ENCODE measurements around the gene SMARCC2.
A peak's percentile ranks its signal among the peaks of the same experiment; 100 is the strongest.

SMARCC2 gene

DNA sequence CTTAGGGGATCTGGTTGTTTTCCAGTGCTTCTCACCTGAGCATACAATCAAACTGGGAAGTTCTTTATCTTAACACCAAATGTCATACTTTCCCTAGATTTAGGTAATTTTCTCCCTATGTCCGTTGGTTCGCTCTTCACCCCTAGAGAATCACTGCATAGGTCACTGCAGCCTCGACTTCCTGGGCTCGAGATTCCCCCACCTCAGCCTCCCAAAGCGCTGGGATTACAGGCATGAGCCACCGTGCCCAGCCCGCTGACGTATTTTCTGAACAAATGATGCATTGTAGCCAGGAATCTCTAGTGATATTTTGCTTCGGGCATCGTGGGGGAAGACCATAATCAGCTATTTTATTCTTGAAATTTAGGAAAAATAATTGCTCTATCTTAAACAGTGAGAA, 74.0 kb downstream of the SMARCC2 start:
- Histone ChIP-seq H3K36me3 (ENCODE audit: control insufficient read depth, insufficient read depth, low read length) (peaks cover 11% of the 10 kb centered on the region), H3K4me3 (replicated peaks; ENCODE audit: low read depth, low read length) (peak overlapping the region; percentile 85), H3K27me3 (replicated peaks; ENCODE audit: control insufficient read depth, insufficient read depth, low read length) (no peaks in the 10 kb centered on the region)
- no peak for DNase-seq (ENCODE audit: extremely low read depth, insufficient read length)
- TF ChIP-seq CTCF (IDR thresholded peaks at IDR 0.05; ENCODE audit: insufficient read depth, low read length, poor library complexity, severe bottlenecking), result no peak

- H3K36me3 ChIP-seq (ENCODE audit: control insufficient read depth, insufficient read depth, low read length), result peaks cover 16% of the 10 kb centered on the region
- no peak for TF ChIP-seq CTCF (IDR thresholded peaks at IDR 0.05; ENCODE audit: insufficient read depth, low read length, poor library complexity, severe bottlenecking)
- DNase-seq (ENCODE audit: extremely low read depth, insufficient read length), result no peak
- no peaks in the 10 kb centered on the region for H3K27me3 ChIP-seq (replicated peaks; ENCODE audit: control insufficient read depth, insufficient read depth, low read length)
- no peak overlapping the region for H3K4me3 ChIP-seq (replicated peaks; ENCODE audit: low read depth, low read length)
Observed at GRCh38 chr12:56114084-56114483, 75.2 kb downstream of the SMARCC2 start.

Data from GM06990 (cell line).